HEK293T (cell line): ENCODE results near the gene NRTN.
"Not testable (repeated sequence)": the region's sequence is repeated elsewhere in the genome, so short reads cannot be mapped to it uniquely, and the experiment has no call there.

Source experiments
- CTCF ChIA-PET: fragments of 350-600 bp; formaldehyde crosslinking; extraction: SDS; loops from one replicate; lab custom pipeline; 2021; ENCODE audit warnings: antibody characterized with exemption, inconsistent platforms; lab: Yijun Ruan, JAX
- POLR2A ChIA-PET: fragments of 350-600 bp; formaldehyde crosslinking; extraction: SDS; loops from one replicate; lab custom pipeline; 2020; ENCODE audit warnings: antibody characterized with exemption, inconsistent platforms; lab: Yijun Ruan, JAX
- DNase-seq: peaks from one replicate; pipeline ENCODE4 v3.0.0; 2012; ENCODE audit warnings: mixed read lengths; ENCODE audit errors: extremely low spot score
- ARNT ChIP-seq: fragments of 450-650 bp; IDR thresholded peaks from 2 replicates; pipeline ENCODE4 v1.6.1; 2017; ENCODE audit warnings: mild to moderate bottlenecking
- BHLHE40 ChIP-seq: fragments of 450-650 bp; IDR thresholded peaks from 2 replicates; pipeline ENCODE4 v1.6.1; 2016; ENCODE audit warnings: mild to moderate bottlenecking, moderate library complexity, borderline replicate concordance
- CTBP1 ChIP-seq: fragments of 450-650 bp; IDR thresholded peaks from 2 replicates; pipeline ENCODE4 v1.6.1; 2016; ENCODE audit warnings: borderline replicate concordance
- ELF4 ChIP-seq: fragments of 450-650 bp; IDR thresholded peaks from 2 replicates; pipeline ENCODE4 v1.6.1; 2017; ENCODE audit warnings: antibody characterized with exemption
- FOXA1 ChIP-seq: fragments of 450-650 bp; IDR thresholded peaks from 2 replicates; pipeline ENCODE4 v1.6.1; 2016; ENCODE audit warnings: mild to moderate bottlenecking
- FOXK2 ChIP-seq: fragments of 450-650 bp; IDR thresholded peaks from 2 replicates; pipeline ENCODE4 v1.6.1; 2016; ENCODE audit warnings: mild to moderate bottlenecking
- FOXM1 ChIP-seq: fragments of 450-650 bp; IDR thresholded peaks from 2 replicates; pipeline ENCODE4 v1.6.1; 2017; ENCODE audit warnings: mild to moderate bottlenecking, borderline replicate concordance
- HDGF ChIP-seq: fragments of 450-650 bp; IDR thresholded peaks from 2 replicates; pipeline ENCODE4 v1.6.1; 2017; ENCODE audit warnings: antibody characterized with exemption, borderline replicate concordance
- L3MBTL2 ChIP-seq: fragments of 450-650 bp; conservative IDR thresholded peaks from 2 replicates; pipeline ENCODE4 v1.6.1; 2016; ENCODE audit warnings: mild to moderate bottlenecking
- LEF1 ChIP-seq: fragments of 450-650 bp; IDR thresholded peaks from 2 replicates; pipeline ENCODE4 v1.6.1; 2017; ENCODE audit warnings: mild to moderate bottlenecking, borderline replicate concordance
- NFRKB ChIP-seq: fragments of 450-650 bp; IDR thresholded peaks from 2 replicates; pipeline ENCODE4 v1.6.1; 2016; ENCODE audit warnings: mild to moderate bottlenecking, moderate library complexity
- PKNOX1 ChIP-seq: fragments of 450-650 bp; IDR thresholded peaks from 2 replicates; pipeline ENCODE4 v1.6.1; 2016
- SP1 ChIP-seq: fragments of 450-650 bp; IDR thresholded peaks from 2 replicates; pipeline ENCODE4 v1.6.1; 2017
- SUZ12 ChIP-seq: fragments of 450-650 bp; IDR thresholded peaks from 2 replicates; pipeline ENCODE4 v1.6.1; 2016; ENCODE audit warnings: mild to moderate bottlenecking
- TARDBP ChIP-seq: fragments of 450-650 bp; IDR thresholded peaks from 2 replicates; pipeline ENCODE4 v1.6.1; 2016
- ZNF384 ChIP-seq: fragments of 450-650 bp; IDR thresholded peaks from 2 replicates; pipeline ENCODE4 v1.6.1; 2016

Gene NRTN

GRCh38 chr19:5773276-5773675 lies 31.6 kb upstream of the NRTN start:
- no peak for DNase-seq
- TF ChIP-seq LEF1, result no peak
- TF ChIP-seq SUZ12, result no peak
- no peak for TF ChIP-seq TARDBP
- TF ChIP-seq FOXA1, result no peak
- TF ChIP-seq FOXK2, result no peak
- TF ChIP-seq HDGF, result no peak
- TF ChIP-seq FOXM1, result no peak
- no peak for TF ChIP-seq CTBP1
- TF ChIP-seq NFRKB, result no peak
- POLR2A ChIA-PET, result interaction anchor here (1.0 to 3.2 kb wide), 3 partner anchors 10 to 31 kb away, joined by 4 to 13 read pairs (median 8); partner anchors contain the start of gene DUS3L
- CTCF ChIA-PET, result interaction anchor here (0.7 kb wide), 1 partner anchor 20 kb away, joined by 3 read pairs; no protein-coding TSS in a partner anchor

GRCh38 chr19:5774921-5775320 lies 29.9 kb upstream of the NRTN start:
- TF ChIP-seq BHLHE40, result no peak
- no peak for TF ChIP-seq FOXM1
- TF ChIP-seq NFRKB, result no peak
- no peak for TF ChIP-seq CTBP1
- no peak for TF ChIP-seq SUZ12
- no peak for TF ChIP-seq L3MBTL2
- TF ChIP-seq HDGF, result no peak
- TF ChIP-seq FOXA1, result no peak
- TF ChIP-seq ELF4, result no peak
- TF ChIP-seq TARDBP, result no peak
- TF ChIP-seq FOXK2, result no peak
- no peak for TF ChIP-seq LEF1
- TF ChIP-seq SP1, result no peak
- TF ChIP-seq ARNT, result no peak
- TF ChIP-seq PKNOX1, result no peak
- CTCF ChIA-PET, result interaction anchor here (0.7 to 1.2 kb wide), 2 partner anchors 16 to 179 kb away, joined by 4 to 6 read pairs; partner anchors contain the start of gene DUS3L
- POLR2A ChIA-PET, result interaction anchor here (2.5 to 3.2 kb wide), 2 partner anchors 8 to 16 kb away, joined by 8 to 13 read pairs; partner anchors contain the start of gene DUS3L

GRCh38 chr19:5775668-5776309 lies 29.1 kb upstream of the NRTN start:
- CTCF ChIA-PET, result no interaction called here
- POLR2A ChIA-PET, result interaction anchor here (2.5 to 3.2 kb wide), 2 partner anchors 7 to 16 kb away, joined by 8 to 13 read pairs; partner anchors contain the start of gene DUS3L

More at GRCh38 chr19:5774921-5775320, 29.9 kb upstream of the NRTN start:
- no peak for DNase-seq

GRCh38 chr19:5778402-5778801 lies 26.5 kb upstream of the NRTN start:
- TF ChIP-seq NFRKB (no peak), L3MBTL2 (no peak), BHLHE40 (no peak), FOXM1 (no peak), ZNF384 (no peak), ARNT (no peak), HDGF (no peak), SUZ12 (no peak), FOXA1 (no peak), PKNOX1 (no peak), ELF4 (no peak)
- ChIA-PET CTCF (no interaction called here), POLR2A (no interaction called here)
- no peak for DNase-seq

More at GRCh38 chr19:5775668-5776309, 29.1 kb upstream of the NRTN start:
- TF ChIP-seq FOXM1 (no peak), SP1 (no peak), PKNOX1 (no peak), ZNF384 (no peak)
- DNase-seq, result no peak

- CTCF ChIA-PET, DNase-seq: not testable (repeated sequence)
- POLR2A ChIA-PET, result interaction anchor here (1.1 kb wide), 1 partner anchor 61 kb away, joined by 3 read pairs; the partner anchor contains the start of genes CATSPERD and LONP1
Observed at GRCh38 chr19:5780916-5781315, 24.0 kb upstream of the NRTN start.

GRCh38 chr19:5782322-5782721 lies 22.5 kb upstream of the NRTN start:
- TF ChIP-seq L3MBTL2 (no peak), SUZ12 (no peak), FOXM1 (no peak), BHLHE40 (no peak), ELF4 (no peak), TARDBP (no peak), NFRKB (no peak), CTBP1 (no peak), FOXA1 (no peak), SP1 (no peak), FOXK2 (no peak), ZNF384 (no peak), LEF1 (no peak)
- ChIA-PET POLR2A (interaction anchor here (1.1 to 2.2 kb wide), 3 partner anchors 8 to 62 kb away, joined by 3 to 8 read pairs (median 3); partner anchors contain the start of genes CATSPERD, DUS3L and LONP1), CTCF (no interaction called here)
- DNase-seq, result no peak
